GM18498 (cell line): ENCODE results near the gene CARMIL1.

Experiments
- ATAC-seq: cut with Tn5 transposase; IDR thresholded peaks from one replicate; pipeline ENCODE4 v1.9.1; 2021; ENCODE audit warnings: mild to moderate bottlenecking, moderate library complexity; ENCODE audit not compliant: unreplicated experiment

The CARMIL1 gene

GRCh38 chr6:25278914-25279747 lies at the start of gene CARMIL1:
Gene CARMIL1 (plus strand): TSS chr6:25279374. CDS start chr6:25279796, 422 bp downstream.
- peak; percentile 85 for ATAC-seq

- no peak for ATAC-seq
Measured at GRCh38 chr6:25229671-25230321, 49.4 kb upstream of the CARMIL1 start.

GRCh38 chr6:25232479-25232878 lies 46.7 kb upstream of the CARMIL1 start:
- no peak for ATAC-seq

GRCh38 chr6:25233226-25233625 lies 45.9 kb upstream of the CARMIL1 start:
- ATAC-seq: no peak

- ATAC-seq: no peak
Measured at GRCh38 chr6:25237579-25237978, 41.6 kb upstream of the CARMIL1 start.

GRCh38 chr6:25239059-25239458 lies 40.1 kb upstream of the CARMIL1 start:
- no peak for ATAC-seq

- ATAC-seq: no peak
Measured at GRCh38 chr6:25239498-25239897, 39.7 kb upstream of the CARMIL1 start.

GRCh38 chr6:25242567-25242966 lies 36.6 kb upstream of the CARMIL1 start:
- ATAC-seq: no peak

- ATAC-seq: no peak
Measured at GRCh38 chr6:25244865-25245264, 34.3 kb upstream of the CARMIL1 start.

- no peak for ATAC-seq
Measured at GRCh38 chr6:25248123-25248522, 31.1 kb upstream of the CARMIL1 start.

GRCh38 chr6:25249133-25249532 lies 30.0 kb upstream of the CARMIL1 start:
- ATAC-seq: no peak

GRCh38 chr6:25250878-25251277 lies 28.3 kb upstream of the CARMIL1 start:
- peak; percentile 61 for ATAC-seq

GRCh38 chr6:25251426-25251825 lies 27.7 kb upstream of the CARMIL1 start:
- no peak for ATAC-seq

GRCh38 chr6:25253351-25253750 lies 25.8 kb upstream of the CARMIL1 start:
- ATAC-seq: no peak

GRCh38 chr6:25254671-25255070 lies 24.5 kb upstream of the CARMIL1 start:
- no peak for ATAC-seq

GRCh38 chr6:25257686-25258348 lies 21.4 kb upstream of the CARMIL1 start:
- no peak for ATAC-seq

- no peak for ATAC-seq
Measured at GRCh38 chr6:25259756-25260155, 19.4 kb upstream of the CARMIL1 start.

- ATAC-seq: no peak
Measured at GRCh38 chr6:25263657-25264056, 15.5 kb upstream of the CARMIL1 start.

GRCh38 chr6:25266456-25267100 lies 12.6 kb upstream of the CARMIL1 start:
- no peak for ATAC-seq

GRCh38 chr6:25267662-25268061 lies 11.5 kb upstream of the CARMIL1 start:
- ATAC-seq: no peak

GRCh38 chr6:25270559-25270958 lies 8.6 kb upstream of the CARMIL1 start:
- no peak for ATAC-seq
